NT2/D1 (cell line): ENCODE results near the gene HAPLN2.

Experiments
- SUZ12 ChIP-seq: IDR thresholded peaks from 2 replicates; pipeline ENCODE4 v1.6.1; 2011; ENCODE audit not compliant: insufficient read length, insufficient read depth; ENCODE audit errors: extremely low read depth
- YY1 ChIP-seq: IDR thresholded peaks from 2 replicates; pipeline ENCODE4 v1.6.1; 2011; ENCODE audit not compliant: insufficient read length, insufficient read depth
- ZNF274 ChIP-seq: IDR thresholded peaks from 2 replicates; pipeline ENCODE4 v1.6.1; 2011; ENCODE audit warnings: mild to moderate bottlenecking, low read depth, low read length

DNA sequence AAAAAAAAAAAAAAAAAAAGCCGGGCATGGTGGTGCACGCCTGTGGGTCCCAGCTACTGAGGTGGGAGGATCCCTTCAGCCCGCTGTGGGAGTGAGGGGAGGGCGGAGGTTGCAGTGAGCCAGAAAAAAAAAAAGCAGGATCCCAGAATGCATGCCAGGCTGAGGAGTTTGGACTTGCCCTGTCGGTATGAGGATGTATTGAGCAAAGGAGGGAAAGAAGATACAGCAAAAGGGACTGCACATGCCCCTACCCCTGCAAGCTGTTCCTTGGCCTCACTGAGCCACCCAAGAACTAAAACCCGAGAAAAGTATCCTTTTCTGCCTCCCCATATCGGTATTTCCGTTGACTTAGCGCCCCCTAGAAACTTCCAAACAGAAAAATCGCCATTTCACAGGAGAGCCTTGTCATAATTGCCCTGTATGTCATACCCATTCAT, 16.6 kb upstream of the HAPLN2 start:
- TF ChIP-seq SUZ12 (no peak), ZNF274 (no peak), YY1 (no peak)
